GM21360 (cell line): ENCODE results near the gene CCDC195.
A peak's percentile ranks its signal among the peaks of the same experiment; 100 is the strongest.

Experiments
- ATAC-seq: cut with Tn5 transposase; IDR thresholded peaks from one replicate; pipeline ENCODE4 v1.9.1; 2021; ENCODE audit warnings: mild to moderate bottlenecking, moderate library complexity; ENCODE audit not compliant: unreplicated experiment

CCDC195 gene

DNA sequence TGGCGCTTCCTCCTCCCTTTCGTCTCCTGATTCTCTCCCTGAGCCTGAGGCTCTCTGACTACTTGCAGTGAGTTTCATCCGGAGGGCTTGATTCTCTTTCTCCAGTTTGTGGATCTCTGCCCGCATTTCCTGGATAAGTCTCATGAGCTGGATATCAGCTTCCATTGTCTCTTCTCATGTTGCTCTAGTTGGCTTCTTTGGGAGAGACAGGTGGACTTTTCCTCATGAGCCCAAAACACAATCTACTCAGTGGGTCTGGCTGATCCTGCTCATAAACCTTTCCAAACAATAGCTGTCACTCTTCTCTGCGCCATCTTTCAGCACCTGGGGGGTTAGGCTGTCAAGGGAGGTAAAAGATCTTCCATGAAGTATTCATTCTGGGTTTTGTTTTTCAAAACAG is at the start of gene CCDC195:
TSS of gene CCDC195 (minus strand) at position 165 of the 400 bp plus-strand sequence. CDS start at position 165, 0 bp downstream.
- no peak for ATAC-seq

DNA sequence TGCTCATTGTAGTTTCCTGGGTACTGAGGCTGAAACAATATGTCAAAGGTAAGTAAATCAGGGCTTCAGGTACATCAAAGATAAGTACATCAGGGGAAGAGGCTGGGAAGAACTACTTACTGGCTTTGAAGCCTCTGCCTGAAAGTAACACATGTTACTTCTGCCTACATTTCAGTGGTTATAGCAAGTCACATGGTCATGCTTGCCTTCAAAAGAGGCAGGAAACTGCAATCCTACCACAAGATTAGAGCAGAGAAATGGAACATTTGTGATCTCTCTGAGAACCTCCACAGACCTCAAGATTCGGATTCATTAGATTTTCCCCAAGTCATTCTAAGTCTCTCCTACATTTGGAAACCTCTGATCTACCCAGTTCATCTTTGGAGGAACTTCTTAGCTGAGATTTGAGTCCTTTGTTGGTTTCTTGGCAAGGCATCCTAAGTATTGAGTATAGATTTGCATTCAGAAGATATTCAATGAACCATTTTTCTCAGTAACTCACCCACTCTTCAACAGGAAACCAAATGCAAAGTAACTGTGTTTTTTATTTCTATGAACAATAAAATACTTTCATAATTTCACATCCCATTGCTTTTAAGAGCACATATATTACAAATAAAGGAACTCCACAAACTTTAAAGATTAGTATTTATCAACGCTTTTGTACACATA is 48.5 kb upstream of the CCDC195 start:
- ATAC-seq = peak; percentile 63

DNA sequence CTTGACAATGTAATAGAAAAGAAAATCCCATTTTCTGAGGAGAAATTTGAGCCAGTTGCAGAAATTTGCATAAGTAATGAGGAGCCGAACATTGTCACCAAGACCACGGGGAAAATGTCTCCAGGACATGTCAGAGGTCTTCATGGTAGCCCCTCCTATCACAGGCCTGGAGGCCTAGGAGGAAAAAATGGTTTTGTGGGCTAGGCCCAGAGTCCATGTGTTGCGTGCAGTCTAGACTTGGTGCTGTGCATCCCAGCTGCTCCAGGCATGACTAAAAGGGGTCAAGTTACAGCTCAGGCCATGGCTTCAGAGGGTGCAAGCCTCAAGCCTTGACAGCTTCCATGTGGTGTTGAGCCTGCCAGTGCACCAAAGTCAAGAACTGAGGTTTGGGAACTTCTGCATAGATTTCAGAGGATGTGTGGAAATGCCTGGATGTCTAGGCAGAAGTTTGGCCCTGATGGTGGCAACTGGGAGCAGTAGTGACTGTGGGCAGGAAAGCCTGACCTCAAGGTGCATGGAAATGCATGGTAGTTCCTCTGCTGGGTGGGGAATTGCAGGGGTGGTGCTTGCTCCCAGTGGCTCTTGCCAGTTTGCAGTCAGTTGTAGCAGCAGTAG is 41.9 kb upstream of the CCDC195 start:
- no peak for ATAC-seq

DNA sequence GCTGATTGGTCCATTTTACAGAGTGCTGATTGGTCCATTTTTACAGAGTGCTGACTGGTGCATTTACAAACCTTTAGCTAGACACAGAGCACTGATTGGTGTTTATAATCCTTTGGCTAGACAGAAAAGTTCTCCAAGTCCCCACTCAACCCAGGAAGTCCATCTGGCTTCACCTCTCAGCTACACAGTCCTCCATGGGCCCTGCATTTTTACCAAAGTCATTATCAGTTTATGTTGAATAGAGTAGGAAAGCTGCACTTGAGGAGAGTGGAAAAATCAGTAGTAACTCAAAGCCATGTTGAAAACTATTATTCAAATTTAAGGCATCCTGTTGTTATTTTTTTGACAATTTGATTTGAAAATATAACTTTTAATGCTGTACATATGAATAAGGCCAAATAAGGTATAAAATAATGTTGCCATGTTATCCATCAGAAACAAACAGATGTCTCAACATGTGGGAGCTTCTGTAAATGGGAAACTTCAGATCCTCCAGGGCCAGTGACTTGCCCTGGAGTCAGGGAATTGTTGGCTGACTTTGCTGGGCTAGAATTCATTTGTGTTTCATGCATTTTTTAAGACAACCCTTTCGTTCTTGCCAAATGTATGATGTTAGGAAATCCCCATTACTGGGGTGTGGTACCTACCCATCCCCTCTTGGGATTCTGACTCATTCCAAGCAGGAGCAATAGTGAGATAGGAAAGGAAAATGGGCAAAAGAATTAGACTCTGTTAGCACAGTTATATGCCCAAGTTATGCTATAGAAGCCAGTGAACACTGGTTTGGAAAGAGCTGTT is 37.8 kb upstream of the CCDC195 start:
- ATAC-seq = no peak

- ATAC-seq = peak; percentile 61
These were observed 36.0 kb upstream of the CCDC195 start for GRCh38 chr2:224751996-224752698.

GRCh38 chr2:224749136-224749535 is 33.0 kb upstream of the CCDC195 start:
- ATAC-seq = no peak

DNA sequence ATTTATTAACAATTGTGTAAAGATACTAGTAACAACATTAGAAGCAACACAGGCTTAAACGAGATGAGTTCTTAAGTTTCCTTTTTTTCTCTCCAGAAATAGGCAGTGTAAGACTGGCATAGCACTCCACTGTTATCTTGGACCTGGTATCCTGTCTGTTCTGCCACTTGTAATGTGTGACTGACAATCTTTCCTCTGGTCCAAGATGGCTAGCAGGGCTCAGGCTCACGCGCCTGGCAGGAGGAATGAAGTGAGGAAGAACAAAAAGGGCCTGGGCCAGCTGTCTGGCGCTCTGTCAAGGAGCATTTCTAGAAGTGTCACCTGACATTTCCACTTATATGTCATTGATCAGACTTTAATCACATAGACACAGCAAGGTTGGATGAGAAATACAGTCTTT is 31.6 kb upstream of the CCDC195 start:
- no peak for ATAC-seq

DNA sequence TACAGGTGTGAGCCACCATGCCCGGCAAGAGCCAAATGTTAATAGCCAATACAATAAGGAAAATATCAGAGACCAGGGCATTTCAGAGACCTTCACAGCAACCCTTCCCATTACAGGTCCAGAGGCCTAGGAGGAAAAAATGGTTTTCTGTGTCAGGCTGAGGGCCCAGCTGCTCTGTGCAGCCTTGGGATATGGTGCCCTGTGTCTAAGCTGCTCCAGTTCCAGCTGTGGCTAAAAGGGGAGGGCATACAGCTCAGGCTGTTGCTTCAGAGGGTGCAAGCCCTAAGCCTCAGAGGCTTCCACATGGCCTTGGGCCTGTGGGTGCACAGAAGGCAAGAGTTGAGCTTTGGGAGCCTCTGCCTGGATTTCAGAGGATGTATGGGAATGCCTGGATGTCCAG is 20.1 kb upstream of the CCDC195 start:
- ATAC-seq = no peak

GRCh38 chr2:224734949-224735348 is 18.8 kb upstream of the CCDC195 start:
- ATAC-seq = no peak

- no peak for ATAC-seq
These were observed 15.5 kb upstream of the CCDC195 start for GRCh38 chr2:224731665-224732064.

DNA sequence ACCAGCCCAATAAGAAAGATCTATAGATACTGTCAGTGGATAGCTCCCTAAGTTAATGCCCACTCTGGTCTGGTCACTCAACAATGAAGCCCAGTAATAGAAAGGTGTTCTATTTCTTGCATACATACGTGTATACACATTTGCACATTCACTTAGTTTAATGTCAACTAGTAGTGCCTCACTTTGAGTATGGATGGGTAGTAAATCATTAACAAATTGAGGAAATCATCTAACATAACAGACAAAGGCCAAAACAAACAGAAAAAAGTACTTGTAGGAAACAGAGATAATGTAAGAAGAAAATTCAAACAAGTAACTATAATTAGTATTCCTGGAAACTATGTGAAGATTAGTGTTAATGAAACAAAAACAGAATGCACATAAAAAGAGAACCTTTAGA is 13.3 kb upstream of the CCDC195 start:
- ATAC-seq = no peak

DNA sequence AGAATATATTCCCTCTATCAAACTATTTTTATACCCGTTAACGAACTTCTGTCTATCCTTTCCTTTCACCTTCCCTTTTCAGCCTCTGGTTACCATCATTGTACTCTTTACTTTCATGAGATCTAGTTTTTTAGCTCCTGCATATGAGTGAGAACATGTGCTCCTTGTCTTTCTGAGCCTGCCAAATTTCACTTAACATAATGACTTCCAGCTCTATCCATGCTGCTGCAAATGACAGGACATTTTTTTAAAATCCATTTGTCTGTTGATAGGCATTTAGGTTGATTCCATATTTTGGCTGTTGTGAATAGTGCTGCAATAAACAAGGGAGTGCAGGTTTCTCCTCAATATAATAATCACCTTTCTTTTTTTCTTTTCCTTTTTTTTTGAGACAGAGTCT is 8.2 kb upstream of the CCDC195 start:
- ATAC-seq = no peak

DNA sequence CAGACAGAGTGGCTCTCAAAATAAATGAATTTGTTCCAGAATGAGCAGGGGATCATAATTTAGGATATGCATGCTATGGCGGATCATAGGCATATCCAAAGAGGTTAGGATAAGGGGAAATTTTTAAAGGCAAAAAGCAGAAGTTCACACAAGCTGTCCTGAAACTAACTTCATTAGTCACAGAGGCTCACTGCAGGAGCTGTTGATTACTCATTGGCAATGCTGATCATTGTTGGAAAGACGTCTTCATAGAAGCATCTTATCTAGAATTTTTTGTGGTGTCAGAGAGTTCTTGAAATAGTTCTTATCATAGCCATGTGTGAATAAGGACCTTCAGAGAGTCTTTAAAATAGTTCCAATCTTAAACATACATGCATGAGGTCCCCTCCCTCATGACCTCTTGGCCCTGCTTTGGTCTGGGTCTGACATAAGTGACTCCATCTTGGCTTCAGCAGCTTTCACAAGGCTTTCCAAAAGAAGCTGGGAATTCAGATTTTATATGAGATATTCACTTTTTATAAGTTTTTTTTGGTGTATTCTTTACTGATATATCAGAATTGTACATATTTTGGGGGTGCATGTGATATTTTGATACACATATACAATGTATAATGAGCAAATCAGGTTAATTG is 7.5 kb upstream of the CCDC195 start:
- no peak for ATAC-seq

- no peak for ATAC-seq
These were observed 6.6 kb upstream of the CCDC195 start for GRCh38 chr2:224722770-224723169.

- ATAC-seq = no peak
These were observed 6.1 kb upstream of the CCDC195 start for GRCh38 chr2:224722250-224722649.

DNA sequence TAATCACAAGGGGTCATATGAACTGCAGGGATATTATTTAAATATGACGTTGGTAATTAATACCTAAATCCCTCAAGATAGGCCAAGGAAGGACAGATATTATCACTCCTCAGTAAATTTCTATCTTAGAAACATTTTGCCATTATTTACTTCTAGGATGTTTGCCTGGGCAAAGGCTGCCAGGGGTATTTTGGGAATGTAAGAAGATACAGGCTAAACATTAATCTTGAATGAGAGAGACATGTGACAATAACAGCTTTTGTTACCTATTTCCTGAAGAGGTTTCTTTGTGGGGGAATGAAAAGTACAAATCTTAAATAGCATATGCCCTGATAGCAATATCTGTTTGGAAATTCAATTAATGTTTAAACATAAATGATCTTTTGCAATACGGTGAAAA is 756 bp upstream of the CCDC195 start:
- ATAC-seq = no peak

GRCh38 chr2:224711859-224712665 is 4.1 kb downstream of the CCDC195 start:
- no peak for ATAC-seq

DNA sequence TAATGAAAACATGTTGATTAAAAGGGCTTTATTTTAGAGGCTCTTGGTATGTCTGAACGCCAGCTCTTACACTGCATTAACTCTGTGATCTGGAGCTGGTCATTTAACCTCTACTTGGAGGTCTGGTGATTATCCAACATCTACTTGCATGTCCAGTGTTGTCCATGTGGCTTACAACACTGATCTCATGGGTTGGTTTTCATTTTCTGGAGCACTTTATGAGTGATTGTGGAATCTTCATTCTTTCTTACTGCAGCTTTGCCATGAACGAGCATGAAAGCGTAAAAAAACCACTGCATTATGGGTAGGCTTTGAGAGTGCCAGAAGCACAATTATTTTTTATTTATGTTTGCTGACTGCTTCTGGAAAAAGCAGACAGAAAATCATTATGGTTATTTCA is 4.8 kb downstream of the CCDC195 start:
- ATAC-seq = no peak

DNA sequence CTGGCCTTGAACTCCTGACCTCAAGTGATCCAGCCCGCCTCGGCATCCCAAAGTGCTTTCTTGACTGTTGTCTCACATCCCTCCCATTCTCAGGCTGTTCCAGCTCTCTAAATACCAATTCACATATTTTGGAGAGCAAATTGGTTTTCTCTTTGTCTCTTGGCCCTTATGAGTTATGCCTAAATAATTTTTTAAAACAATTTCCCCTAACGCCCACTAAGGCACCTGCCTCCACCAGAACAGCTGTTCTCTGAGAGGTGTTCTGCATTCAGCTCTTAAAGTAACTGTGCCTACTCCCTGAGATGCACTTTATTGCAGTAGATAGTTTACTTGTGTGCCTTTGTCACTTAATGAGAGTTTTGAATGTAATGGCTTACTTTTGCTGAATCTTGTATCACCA is 6.9 kb downstream of the CCDC195 start:
- no peak for ATAC-seq

- ATAC-seq = no peak
These were observed 21.7 kb downstream of the CCDC195 start for GRCh38 chr2:224694502-224694901.
